Breast epithelium (tissue), 3 donors: ENCODE data around the gene SMIM28.

Source experiments
- POLR2A ChIP-seq: fragments of 450-650 bp; IDR thresholded peaks from one replicate; pipeline ENCODE4 v1.6.1; 2016; ENCODE audit warnings: antibody characterized with exemption, mild to moderate bottlenecking, moderate library complexity
- POLR2AphosphoS5 ChIP-seq, 3 donors: sonication (generic); formaldehyde crosslinking; IDR thresholded peaks; one replicate each; pipeline ENCODE4 v1.6.1; 2017; ENCODE audit warnings: antibody characterized with exemption in 3 of 3
- TF ChIP-seq, protein P1 (sequence below), 3 donors: fragments of 450-650 bp; IDR thresholded peaks; one replicate each; pipeline ENCODE4 v1.5.1; 2016 to 2017; ENCODE audit warnings: antibody characterized with exemption in 3 of 3, mild to moderate bottlenecking in 3 of 3, moderate library complexity in 3 of 3

DNA sequence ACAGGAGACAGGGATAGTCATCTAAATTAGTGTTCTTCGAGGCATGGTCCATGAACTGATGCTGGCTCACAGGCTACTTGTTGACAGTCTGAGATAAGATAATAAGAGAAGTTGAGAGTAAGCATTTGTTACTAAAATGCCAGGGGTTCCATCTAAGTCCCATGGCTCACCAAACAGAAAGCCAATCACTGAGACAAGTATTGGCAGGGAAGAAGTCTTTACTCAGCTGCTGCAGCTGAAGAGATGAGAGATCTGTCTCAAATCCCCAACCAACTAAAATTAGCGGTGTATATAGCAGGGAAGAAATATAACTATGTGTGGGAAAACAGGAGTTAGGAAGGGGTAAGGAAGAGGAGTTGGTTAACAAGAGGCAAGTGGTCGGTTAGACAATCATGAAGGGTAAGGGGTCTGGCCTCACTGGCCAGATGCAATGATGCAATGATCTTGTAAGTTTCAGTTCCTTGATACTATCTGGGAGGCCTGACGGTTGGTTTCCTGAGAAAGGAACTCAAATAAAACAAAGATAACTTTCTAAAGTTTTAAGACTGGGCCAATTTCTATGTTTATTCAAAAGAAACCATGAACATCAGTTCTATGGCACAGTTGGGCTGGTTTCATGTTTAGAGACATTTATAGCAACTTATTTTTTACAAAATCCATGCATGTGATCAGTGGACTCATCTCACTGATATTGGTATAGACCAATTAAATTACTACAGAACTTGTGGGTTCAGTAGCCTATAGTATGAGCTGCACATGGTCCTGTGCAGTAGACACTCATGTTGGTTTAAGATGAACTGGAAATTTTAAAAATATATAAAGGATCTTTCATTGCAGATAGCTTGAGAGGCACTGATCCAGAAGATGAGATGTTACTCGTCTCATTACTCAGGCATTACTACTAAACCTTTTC lies 16.4 kb downstream of the SMIM28 start:
- TF ChIP-seq, protein P1, sequence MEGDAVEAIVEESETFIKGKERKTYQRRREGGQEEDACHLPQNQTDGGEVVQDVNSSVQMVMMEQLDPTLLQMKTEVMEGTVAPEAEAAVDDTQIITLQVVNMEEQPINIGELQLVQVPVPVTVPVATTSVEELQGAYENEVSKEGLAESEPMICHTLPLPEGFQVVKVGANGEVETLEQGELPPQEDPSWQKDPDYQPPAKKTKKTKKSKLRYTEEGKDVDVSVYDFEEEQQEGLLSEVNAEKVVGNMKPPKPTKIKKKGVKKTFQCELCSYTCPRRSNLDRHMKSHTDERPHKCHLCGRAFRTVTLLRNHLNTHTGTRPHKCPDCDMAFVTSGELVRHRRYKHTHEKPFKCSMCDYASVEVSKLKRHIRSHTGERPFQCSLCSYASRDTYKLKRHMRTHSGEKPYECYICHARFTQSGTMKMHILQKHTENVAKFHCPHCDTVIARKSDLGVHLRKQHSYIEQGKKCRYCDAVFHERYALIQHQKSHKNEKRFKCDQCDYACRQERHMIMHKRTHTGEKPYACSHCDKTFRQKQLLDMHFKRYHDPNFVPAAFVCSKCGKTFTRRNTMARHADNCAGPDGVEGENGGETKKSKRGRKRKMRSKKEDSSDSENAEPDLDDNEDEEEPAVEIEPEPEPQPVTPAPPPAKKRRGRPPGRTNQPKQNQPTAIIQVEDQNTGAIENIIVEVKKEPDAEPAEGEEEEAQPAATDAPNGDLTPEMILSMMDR (IDR thresholded peaks at IDR 0.05): no peak
- TF ChIP-seq POLR2AphosphoS5 (IDR thresholded peaks at IDR 0.05) (no peak), POLR2A (no peak)
